ENCODE measurements around the gene FBLN5.

The FBLN5 gene

DNA sequence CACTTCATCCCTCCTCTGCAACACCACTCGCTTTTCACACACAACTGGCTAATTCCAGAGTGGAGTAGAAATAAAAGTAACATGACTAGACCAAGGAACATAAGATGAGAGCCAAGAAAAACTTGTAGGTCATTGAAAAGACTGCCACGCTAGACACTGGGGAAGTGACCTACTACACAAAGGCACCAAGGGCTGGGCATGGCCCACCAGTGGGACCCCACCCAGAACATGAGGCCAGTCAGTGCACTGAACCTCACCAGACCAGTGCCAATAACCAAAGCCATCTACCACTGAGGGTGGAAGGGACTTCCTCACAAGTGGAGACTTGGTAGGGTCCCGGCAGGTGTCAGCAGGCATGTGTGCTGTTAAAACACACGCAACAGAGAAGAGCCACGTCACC is 19.7 kb downstream of the FBLN5 start:
- Histone ChIP-seq H3K9me3 (no peaks in the 10 kb centered on the region), H3K4me3 (ENCODE audit: low read depth, low read length) (no peak overlapping the region), H3K27me3 (no peaks in the 10 kb centered on the region), H3K4me1 (no peaks in the 10 kb centered on the region), H3K36me3 (no peaks in the 10 kb centered on the region)
- DNase-seq, result no peak
- TF ChIP-seq, protein P1, sequence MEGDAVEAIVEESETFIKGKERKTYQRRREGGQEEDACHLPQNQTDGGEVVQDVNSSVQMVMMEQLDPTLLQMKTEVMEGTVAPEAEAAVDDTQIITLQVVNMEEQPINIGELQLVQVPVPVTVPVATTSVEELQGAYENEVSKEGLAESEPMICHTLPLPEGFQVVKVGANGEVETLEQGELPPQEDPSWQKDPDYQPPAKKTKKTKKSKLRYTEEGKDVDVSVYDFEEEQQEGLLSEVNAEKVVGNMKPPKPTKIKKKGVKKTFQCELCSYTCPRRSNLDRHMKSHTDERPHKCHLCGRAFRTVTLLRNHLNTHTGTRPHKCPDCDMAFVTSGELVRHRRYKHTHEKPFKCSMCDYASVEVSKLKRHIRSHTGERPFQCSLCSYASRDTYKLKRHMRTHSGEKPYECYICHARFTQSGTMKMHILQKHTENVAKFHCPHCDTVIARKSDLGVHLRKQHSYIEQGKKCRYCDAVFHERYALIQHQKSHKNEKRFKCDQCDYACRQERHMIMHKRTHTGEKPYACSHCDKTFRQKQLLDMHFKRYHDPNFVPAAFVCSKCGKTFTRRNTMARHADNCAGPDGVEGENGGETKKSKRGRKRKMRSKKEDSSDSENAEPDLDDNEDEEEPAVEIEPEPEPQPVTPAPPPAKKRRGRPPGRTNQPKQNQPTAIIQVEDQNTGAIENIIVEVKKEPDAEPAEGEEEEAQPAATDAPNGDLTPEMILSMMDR (IDR thresholded peaks at IDR 0.05; ENCODE audit: low read depth, low read length), result no peak

DNA sequence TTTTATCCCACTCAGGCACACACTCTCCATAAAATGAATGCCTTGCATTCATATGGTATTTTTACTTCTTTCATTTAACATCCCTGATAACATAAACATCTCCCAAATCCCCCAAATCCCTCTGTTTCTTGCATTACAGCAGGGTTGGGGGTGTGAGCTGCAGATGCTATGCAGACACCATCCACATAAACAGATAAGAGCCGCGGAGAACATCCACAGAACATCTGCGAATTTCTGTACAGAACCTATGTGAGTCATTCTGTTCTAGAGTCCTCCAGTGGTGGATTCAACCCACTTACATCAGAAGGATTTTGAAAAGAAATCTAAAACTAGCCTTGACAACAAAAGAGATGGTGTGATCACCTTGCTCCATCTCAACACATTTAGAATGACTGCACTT is 20.3 kb downstream of the FBLN5 start:
- H3K27me3 ChIP-seq, result no peaks in the 10 kb centered on the region
- no peaks in the 10 kb centered on the region for H3K4me1 ChIP-seq
- H3K9me3 ChIP-seq, result no peaks in the 10 kb centered on the region
- no peak for DNase-seq
- TF ChIP-seq, protein P1 (IDR thresholded peaks at IDR 0.05; ENCODE audit: low read depth, low read length), result no peak
- H3K4me3 ChIP-seq (ENCODE audit: low read depth, low read length), result no peak overlapping the region
- no peaks in the 10 kb centered on the region for H3K36me3 ChIP-seq

DNA sequence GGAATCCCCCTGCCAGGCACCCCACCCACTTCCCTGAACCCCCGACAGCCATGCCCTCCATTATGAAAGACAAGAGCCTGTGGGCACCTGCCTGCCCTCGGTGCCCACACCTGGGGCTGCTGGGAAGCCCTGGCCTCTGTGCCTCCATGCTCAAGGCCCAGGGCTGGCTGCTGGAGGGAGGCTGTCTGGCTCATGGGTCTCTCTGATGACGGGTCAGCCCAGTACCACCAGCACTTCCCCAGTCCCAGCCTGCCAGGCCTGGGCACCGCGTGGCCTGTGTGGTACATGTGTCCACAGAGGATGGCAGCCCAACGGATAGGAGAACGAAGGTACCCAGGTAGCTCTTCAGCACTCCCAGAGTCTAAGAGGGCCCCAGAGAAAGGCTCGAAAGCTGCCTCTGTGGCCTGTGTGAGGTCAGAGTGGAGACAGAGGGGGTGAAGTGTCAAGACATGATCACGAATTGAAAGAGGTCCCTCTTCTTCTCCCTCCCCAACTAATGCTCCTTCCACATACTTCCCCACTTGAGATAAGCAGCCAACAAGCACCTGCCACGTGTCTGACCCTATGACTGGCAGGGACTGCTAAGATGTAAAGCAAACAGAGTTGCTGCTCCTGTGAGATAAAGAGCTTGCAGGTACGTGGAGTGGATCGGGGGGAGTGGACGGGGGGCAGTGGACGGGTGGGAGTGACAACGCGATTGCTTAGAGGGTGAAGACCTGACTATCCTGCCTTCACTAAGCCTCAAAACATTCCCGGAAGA is 21.2 kb downstream of the FBLN5 start:
- H3K4me1 ChIP-seq, result no peaks in the 10 kb centered on the region
- no peak overlapping the region for H3K4me3 ChIP-seq (ENCODE audit: low read depth, low read length)
- H3K27me3 ChIP-seq, result no peaks in the 10 kb centered on the region

DNA sequence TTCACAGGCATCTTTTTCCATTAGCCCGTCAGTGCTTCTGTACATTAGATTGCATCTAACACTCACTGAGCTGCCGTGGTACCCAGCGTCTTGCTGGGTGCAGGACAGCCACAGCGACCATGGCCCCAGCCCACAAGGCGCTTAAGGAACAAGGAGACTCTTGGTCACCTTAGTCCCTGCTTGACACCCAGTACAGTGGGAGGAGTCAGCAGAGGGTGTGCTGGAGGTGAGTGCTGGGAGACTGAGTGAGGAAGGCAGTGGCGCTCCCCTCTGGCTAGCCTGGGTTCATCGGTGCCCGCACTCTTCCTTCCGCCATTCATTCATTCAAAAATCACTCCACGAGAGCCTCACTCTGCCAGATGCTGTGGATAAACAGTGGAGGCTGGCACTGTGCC is 21.8 kb downstream of the FBLN5 start:
- H3K27me3 ChIP-seq, result no peaks in the 10 kb centered on the region

More for the DNA sequence above, 21.2 kb downstream of the FBLN5 start:
- H3K9me3 ChIP-seq, result no peaks in the 10 kb centered on the region
- no peaks in the 10 kb centered on the region for H3K36me3 ChIP-seq
- DNase-seq, result no peak
- TF ChIP-seq, protein P1 (IDR thresholded peaks at IDR 0.05; ENCODE audit: low read depth, low read length), result no peak

DNA sequence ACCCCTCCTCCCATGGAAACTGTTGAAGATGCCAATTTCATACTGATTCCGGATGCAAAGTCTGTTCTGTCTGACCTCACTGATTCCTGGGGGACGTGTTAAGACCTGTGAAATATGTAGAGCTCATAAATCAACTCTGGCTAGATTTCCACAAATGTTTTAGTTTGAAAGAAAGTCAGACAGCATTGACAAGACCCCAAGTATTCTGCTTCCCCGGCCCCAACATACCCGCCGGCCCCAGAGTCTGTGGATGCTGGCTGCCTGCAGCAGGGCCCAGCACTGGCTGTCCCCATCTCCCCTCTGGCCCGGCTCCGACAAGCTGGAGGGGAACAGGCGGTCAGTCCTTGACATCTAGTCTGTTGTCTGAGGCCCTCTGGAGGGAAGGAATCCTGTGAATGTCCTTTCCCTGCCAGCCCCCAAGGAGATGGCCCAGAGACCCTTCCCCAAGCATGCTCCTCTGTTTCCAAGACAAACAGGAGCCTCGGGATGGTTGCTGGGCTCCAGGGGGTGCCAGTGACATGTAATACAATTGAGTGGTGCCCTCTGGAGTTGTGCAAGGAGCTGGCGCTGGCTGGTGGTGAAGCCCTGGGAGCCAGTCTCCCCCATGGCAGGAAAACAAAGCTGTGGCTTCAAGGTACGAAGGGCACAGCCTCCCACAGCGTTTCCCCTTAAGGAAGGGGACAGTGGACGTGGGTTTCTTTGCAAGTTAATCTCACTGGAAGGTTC is 22.3 kb downstream of the FBLN5 start:
- Histone ChIP-seq H3K9me3 (no peaks in the 10 kb centered on the region), H3K4me3 (ENCODE audit: low read depth, low read length) (no peak overlapping the region), H3K36me3 (no peaks in the 10 kb centered on the region), H3K4me1 (no peaks in the 10 kb centered on the region), H3K27me3 (no peaks in the 10 kb centered on the region)
- TF ChIP-seq, protein P1 (IDR thresholded peaks at IDR 0.05; ENCODE audit: low read depth, low read length), result no peak
- DNase-seq, result no peak

More for the DNA sequence above, 21.8 kb downstream of the FBLN5 start:
- Histone ChIP-seq H3K9me3 (no peaks in the 10 kb centered on the region), H3K36me3 (no peaks in the 10 kb centered on the region), H3K4me3 (ENCODE audit: low read depth, low read length) (no peak overlapping the region), H3K4me1 (no peaks in the 10 kb centered on the region)
- TF ChIP-seq, protein P1 (IDR thresholded peaks at IDR 0.05; ENCODE audit: low read depth, low read length), result no peak
- DNase-seq, result no peak

DNA sequence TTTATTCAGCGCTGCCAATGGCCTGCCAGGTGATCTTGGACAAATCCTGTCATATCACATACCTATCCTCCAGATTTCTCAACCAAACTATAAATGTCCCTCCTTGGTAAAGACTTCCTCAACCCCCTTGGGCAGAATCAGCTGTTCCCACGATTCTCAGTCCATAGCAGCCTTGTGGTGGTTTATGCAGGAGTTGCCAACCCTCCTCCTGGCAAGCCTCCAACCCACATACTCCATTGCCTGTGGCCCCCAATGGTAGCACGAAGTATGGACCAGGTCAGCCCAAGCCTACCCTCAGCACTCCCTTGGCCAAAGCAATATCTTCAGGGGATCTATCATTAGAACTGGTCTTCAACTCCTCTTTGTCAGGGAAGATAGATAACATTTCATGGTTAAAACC is 27.0 kb downstream of the FBLN5 start:
- TF ChIP-seq, protein P1 (IDR thresholded peaks at IDR 0.05; ENCODE audit: low read depth, low read length), result no peak
- no peaks in the 10 kb centered on the region for H3K36me3 ChIP-seq
- no peaks in the 10 kb centered on the region for H3K4me1 ChIP-seq
- no peak overlapping the region for H3K4me3 ChIP-seq (ENCODE audit: low read depth, low read length)
- H3K27me3 ChIP-seq, result peaks cover 2% of the 10 kb centered on the region; the same call in 1 of the 2 replicates
- DNase-seq, result no peak
- no peaks in the 10 kb centered on the region for H3K9me3 ChIP-seq

Measured in BE2C (cell line).